ENCODE measurements around the gene HIGD1C.

The HIGD1C gene

GRCh38 chr12:51005671-51006070, 53.3 kb downstream of the HIGD1C start:
- no peak for TF ChIP-seq PPARA (CRISPR knock-in tag; IDR thresholded peaks at IDR 0.05; ENCODE audit: borderline replicate concordance)

GRCh38 chr12:51008329-51009055, 56.1 kb downstream of the HIGD1C start:
- ATAC-seq, result no peak
- TF ChIP-seq ZNF8 (CRISPR knock-in tag; IDR thresholded peaks at IDR 0.05) (no peak), ISL1 (CRISPR knock-in tag; IDR thresholded peaks at IDR 0.05) (no peak), SNAI2 (CRISPR knock-in tag; IDR thresholded peaks at IDR 0.05) (no peak), ZNF70 (CRISPR knock-in tag; IDR thresholded peaks at IDR 0.05) (no peak), ZNF565 (CRISPR knock-in tag; conservative IDR thresholded peaks at IDR 0.05; ENCODE audit: low read depth) (no peak), TOX (CRISPR knock-in tag; IDR thresholded peaks at IDR 0.05; ENCODE audit: borderline replicate concordance) (no peak), PPARA (CRISPR knock-in tag; IDR thresholded peaks at IDR 0.05; ENCODE audit: borderline replicate concordance) (no peak), ARNTL (CRISPR knock-in tag; IDR thresholded peaks at IDR 0.05; ENCODE audit: borderline replicate concordance, low read depth) (no peak), ZFP30 (CRISPR knock-in tag; IDR thresholded peaks at IDR 0.05) (no peak)

More at GRCh38 chr12:51005671-51006070, 53.3 kb downstream of the HIGD1C start:
- no peak for ATAC-seq

- no peak for ATAC-seq
- TF ChIP-seq ESRRG (CRISPR knock-in tag; IDR thresholded peaks at IDR 0.05) (no peak), TCF4 (CRISPR knock-in tag; IDR thresholded peaks at IDR 0.05; ENCODE audit: borderline replicate concordance) (no peak), ARNTL (CRISPR knock-in tag; IDR thresholded peaks at IDR 0.05; ENCODE audit: borderline replicate concordance, low read depth) (no peak), ZNF70 (CRISPR knock-in tag; IDR thresholded peaks at IDR 0.05) (no peak)
Observed at GRCh38 chr12:51009056-51009440, 56.7 kb downstream of the HIGD1C start.

- TF ChIP-seq CSDC2 (CRISPR knock-in tag; IDR thresholded peaks at IDR 0.05), result no peak
- no peak for TF ChIP-seq RARB (CRISPR knock-in tag; IDR thresholded peaks at IDR 0.05)
- no peak for TF ChIP-seq GLIS3 (CRISPR knock-in tag; IDR thresholded peaks at IDR 0.05)
- TF ChIP-seq PPARA (CRISPR knock-in tag; IDR thresholded peaks at IDR 0.05; ENCODE audit: borderline replicate concordance), result no peak
- no peak for TF ChIP-seq ISL1 (CRISPR knock-in tag; IDR thresholded peaks at IDR 0.05)
- no peak for TF ChIP-seq SNAI2 (CRISPR knock-in tag; IDR thresholded peaks at IDR 0.05)
- no peak for TF ChIP-seq ZNF8 (CRISPR knock-in tag; IDR thresholded peaks at IDR 0.05)
- TF ChIP-seq CREB5 (CRISPR knock-in tag; IDR thresholded peaks at IDR 0.05; ENCODE audit: low read depth), result no peak
- no peak for TF ChIP-seq POU6F1 (CRISPR knock-in tag; IDR thresholded peaks at IDR 0.05; ENCODE audit: borderline replicate concordance, low read depth)
- TF ChIP-seq PATZ1 (CRISPR knock-in tag; IDR thresholded peaks at IDR 0.05; ENCODE audit: borderline replicate concordance), result no peak
- TF ChIP-seq ZNF70 (CRISPR knock-in tag; IDR thresholded peaks at IDR 0.05), result no peak
- TF ChIP-seq ZFP30 (CRISPR knock-in tag; IDR thresholded peaks at IDR 0.05), result no peak
- TF ChIP-seq OSR1 (CRISPR knock-in tag; IDR thresholded peaks at IDR 0.05), result no peak
- TF ChIP-seq TOX (CRISPR knock-in tag; IDR thresholded peaks at IDR 0.05; ENCODE audit: borderline replicate concordance), result no peak
- no peak for TF ChIP-seq ARNTL (CRISPR knock-in tag; IDR thresholded peaks at IDR 0.05; ENCODE audit: borderline replicate concordance, low read depth)
- TF ChIP-seq TCF4 (CRISPR knock-in tag; IDR thresholded peaks at IDR 0.05; ENCODE audit: borderline replicate concordance), result no peak
- no peak for TF ChIP-seq ZFP3 (CRISPR knock-in tag; IDR thresholded peaks at IDR 0.05)
- TF ChIP-seq CSRNP3 (CRISPR knock-in tag; IDR thresholded peaks at IDR 0.05), result no peak
- TF ChIP-seq ESRRG (CRISPR knock-in tag; IDR thresholded peaks at IDR 0.05), result no peak
- ATAC-seq, result 0 out of 3 replicates have a peak, but pooled peaks have one; percentile 25
Observed at GRCh38 chr12:51011955-51012354, 59.6 kb downstream of the HIGD1C start.
